GM20000 (cell line): ENCODE results near the gene ADGRV1.
A peak's percentile ranks its signal among the peaks of the same experiment; 100 is the strongest.

Experiments used
- DNase-seq: peaks from one replicate; pipeline ENCODE4 v3.0.0; 2012; ENCODE audit warnings: low spot score
- CTCF ChIP-seq: IDR thresholded peaks from 2 replicates; pipeline ENCODE4 v1.5.1; 2012; ENCODE audit warnings: mild to moderate bottlenecking, control low read depth; ENCODE audit errors: extremely low read depth, missing control alignments

ADGRV1 gene

GRCh38 chr5:90529194-90529938, 29.2 kb upstream of the ADGRV1 start, which contains the start of gene LYSMD3:
Gene LYSMD3 (minus strand): TSS chr5:90529584. CDS start chr5:90525289, 4,295 bp downstream.
- TF ChIP-seq CTCF = no peak
- peak; percentile 95 for DNase-seq

GRCh38 chr5:90529939-90530677, 28.5 kb upstream of the ADGRV1 start:
- DNase-seq = peak; percentile 73
- peak; percentile 41 for TF ChIP-seq CTCF

- TF ChIP-seq CTCF = no peak
- no peak for DNase-seq
Observed at GRCh38 chr5:90530736-90531487, 27.7 kb upstream of the ADGRV1 start.

GRCh38 chr5:90533794-90534193, 24.8 kb upstream of the ADGRV1 start:
- no peak for TF ChIP-seq CTCF
- DNase-seq = no peak

- no peak for DNase-seq
- no peak for TF ChIP-seq CTCF
Observed at GRCh38 chr5:90534922-90535321, 23.7 kb upstream of the ADGRV1 start.

GRCh38 chr5:90542827-90543519, 15.6 kb upstream of the ADGRV1 start:
- no peak for DNase-seq

More at GRCh38 chr5:90542827-90543519, 15.6 kb upstream of the ADGRV1 start:
- no peak for TF ChIP-seq CTCF
